Measurements from ENCODE around the gene SGCB.

- TF ChIP-seq EZH2phosphoT487 (IDR thresholded peaks at IDR 0.05; ENCODE audit: low read length), result no peak
- TF ChIP-seq CTCF (IDR thresholded peaks at IDR 0.05; ENCODE audit: low read length), result no peak
These were observed 33.7 kb downstream of the SGCB start for GRCh38 chr4:52004414-52004813.
